IPS-15b (cell line): ENCODE measurements around the gene GRAP2.

ENCODE experiments used
- H3K27me3 ChIP-seq: one replicate; pipeline ENCODE4 v1.6.1; 2013; ENCODE audit warnings: low read length; ENCODE audit not compliant: control insufficient read depth, insufficient read depth
- H3K36me3 ChIP-seq: one replicate; pipeline ENCODE4 v1.6.1; 2013; ENCODE audit warnings: low read length; ENCODE audit not compliant: control insufficient read depth, insufficient read depth
- H3K4me1 ChIP-seq: one replicate; pipeline ENCODE4 v1.6.1; 2013; ENCODE audit warnings: mild to moderate bottlenecking, low read length; ENCODE audit not compliant: control insufficient read depth, insufficient read depth
- H3K4me3 ChIP-seq: one replicate; pipeline ENCODE4 v1.5.1; 2013; ENCODE audit warnings: low read depth, low read length
- H3K9ac ChIP-seq: one replicate; pipeline ENCODE4 v1.6.1; 2013; ENCODE audit warnings: low read depth, mild to moderate bottlenecking, low read length
- H3K9me3 ChIP-seq: one replicate; pipeline ENCODE4 v1.6.1; 2013; ENCODE audit warnings: mild to moderate bottlenecking, low read length; ENCODE audit not compliant: control insufficient read depth, insufficient read depth

GRAP2 gene

GRCh38 chr22:39916496-39916895 is 15.6 kb downstream of the GRAP2 start:
- H3K27me3 ChIP-seq: no peaks in the 10 kb centered on the region
- no peak overlapping the region for H3K9ac ChIP-seq
- no peaks in the 10 kb centered on the region for H3K9me3 ChIP-seq
- H3K4me1 ChIP-seq: peaks cover 6% of the 10 kb centered on the region
- no peak overlapping the region for H3K4me3 ChIP-seq
- no peaks in the 10 kb centered on the region for H3K36me3 ChIP-seq

DNA sequence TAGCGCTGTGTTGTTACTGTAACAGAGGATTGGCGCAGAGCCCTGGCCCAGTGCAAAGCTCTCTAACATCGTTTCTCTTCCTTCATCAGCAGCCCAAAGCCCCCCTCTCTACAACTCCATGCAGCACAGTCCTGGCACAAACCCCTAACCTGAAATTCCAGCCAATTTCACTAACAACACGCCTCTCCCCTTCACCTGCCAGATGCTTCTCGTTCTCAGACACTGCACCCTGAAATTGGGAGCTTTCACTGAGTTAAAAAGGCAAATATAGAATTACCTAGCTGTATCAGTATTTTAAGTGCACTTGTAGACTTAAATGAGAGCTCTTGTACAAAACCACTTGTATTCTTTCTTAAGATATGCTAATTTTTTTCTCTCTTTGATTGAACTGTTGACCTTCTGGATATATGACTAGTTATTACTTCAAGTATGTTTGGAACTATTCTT is 16.3 kb downstream of the GRAP2 start:
- Histone ChIP-seq H3K36me3 (no peaks in the 10 kb centered on the region), H3K9ac (no peak overlapping the region), H3K9me3 (no peaks in the 10 kb centered on the region), H3K4me3 (no peak overlapping the region), H3K4me1 (peaks cover 6% of the 10 kb centered on the region), H3K27me3 (no peaks in the 10 kb centered on the region)

DNA sequence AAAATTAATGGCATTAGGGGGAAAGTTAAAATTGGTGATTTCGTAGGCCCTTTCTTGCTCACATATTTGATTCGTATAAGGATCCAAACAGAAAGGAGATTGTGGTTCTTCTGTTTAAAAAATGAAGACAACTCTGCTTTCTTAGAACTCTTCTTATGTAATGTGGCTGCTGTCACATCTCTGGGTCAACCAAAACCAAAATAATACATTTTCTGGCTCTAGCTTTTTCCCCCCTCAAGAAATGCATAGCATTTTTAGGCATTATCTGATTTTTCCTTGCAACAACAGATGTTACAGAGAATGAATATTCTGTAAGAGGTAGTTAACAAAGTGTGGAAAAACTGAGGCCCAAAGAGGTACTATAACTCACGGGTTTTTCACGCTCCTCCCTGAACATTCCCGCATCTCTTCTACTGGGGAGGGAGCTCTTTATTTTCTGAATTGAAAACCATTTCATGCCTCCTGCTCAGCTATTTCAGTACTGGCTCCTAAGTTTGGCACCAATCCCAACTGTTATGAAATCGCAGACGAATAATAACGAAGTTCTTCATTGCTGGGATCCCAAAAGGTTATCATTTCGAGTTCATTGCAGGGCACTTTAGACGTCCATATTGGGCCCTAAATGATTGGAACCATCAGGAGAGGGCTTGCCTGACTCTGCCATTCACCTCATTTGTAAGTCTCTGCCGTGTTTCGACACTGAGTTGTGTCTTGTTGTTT is 17.1 kb downstream of the GRAP2 start:
- H3K36me3 ChIP-seq: no peaks in the 10 kb centered on the region
- no peaks in the 10 kb centered on the region for H3K9me3 ChIP-seq
- no peaks in the 10 kb centered on the region for H3K27me3 ChIP-seq
- no peak overlapping the region for H3K4me3 ChIP-seq
- peaks cover 6% of the 10 kb centered on the region for H3K4me1 ChIP-seq
- no peak overlapping the region for H3K9ac ChIP-seq

- Histone ChIP-seq H3K4me3 (no peak overlapping the region), H3K9ac (no peak overlapping the region), H3K4me1 (peaks cover 6% of the 10 kb centered on the region), H3K36me3 (no peaks in the 10 kb centered on the region), H3K9me3 (no peaks in the 10 kb centered on the region), H3K27me3 (no peaks in the 10 kb centered on the region)
These were observed 19.4 kb downstream of the GRAP2 start for GRCh38 chr22:39920134-39920743.

DNA sequence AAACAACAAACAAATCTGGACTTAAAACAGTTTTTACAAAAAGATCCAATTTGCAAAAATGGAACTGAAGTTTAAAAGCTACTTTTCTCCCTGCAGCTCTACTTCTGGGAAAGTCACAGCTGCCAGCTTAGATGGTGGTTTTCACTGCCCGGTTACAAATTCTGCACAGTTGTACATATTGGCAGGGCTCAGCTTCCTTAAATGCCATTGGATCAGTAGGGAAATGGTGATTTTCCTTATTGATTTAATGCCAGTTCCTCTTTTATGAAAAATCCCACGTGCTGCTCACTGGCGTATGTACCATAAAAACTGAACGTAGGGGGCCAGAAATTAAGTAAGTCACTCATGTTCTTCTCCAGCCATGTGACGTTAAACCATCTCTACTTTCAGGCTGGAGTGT is 22.8 kb downstream of the GRAP2 start:
- H3K36me3 ChIP-seq: no peaks in the 10 kb centered on the region
- peaks cover 2% of the 10 kb centered on the region for H3K4me1 ChIP-seq
- H3K9me3 ChIP-seq: no peaks in the 10 kb centered on the region
- no peaks in the 10 kb centered on the region for H3K27me3 ChIP-seq
- H3K4me3 ChIP-seq: no peak overlapping the region
- no peak overlapping the region for H3K9ac ChIP-seq

DNA sequence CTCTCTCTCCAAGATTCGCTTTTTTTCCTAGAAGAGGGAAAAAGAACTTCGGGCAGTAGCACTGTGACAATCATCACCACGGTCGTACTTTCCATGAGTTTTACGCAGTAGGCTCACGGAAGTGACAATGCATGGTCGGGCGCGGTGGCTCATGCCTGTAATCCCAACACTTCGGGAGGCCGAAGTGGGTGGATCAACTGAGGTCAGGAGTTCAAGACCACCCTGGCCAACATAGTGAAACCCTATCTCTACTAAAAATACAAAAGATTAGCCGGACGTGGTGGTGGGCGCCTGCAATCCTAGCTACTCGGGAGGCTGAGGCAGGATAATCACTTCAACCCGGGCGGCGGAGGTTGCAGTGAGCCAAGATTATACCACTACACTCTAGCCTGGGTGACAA is 23.4 kb downstream of the GRAP2 start:
- H3K27me3 ChIP-seq: no peaks in the 10 kb centered on the region
- H3K9me3 ChIP-seq: no peaks in the 10 kb centered on the region
- H3K9ac ChIP-seq: no peak overlapping the region
- H3K4me1 ChIP-seq: peaks cover 2% of the 10 kb centered on the region
- H3K36me3 ChIP-seq: no peaks in the 10 kb centered on the region
- no peak overlapping the region for H3K4me3 ChIP-seq

DNA sequence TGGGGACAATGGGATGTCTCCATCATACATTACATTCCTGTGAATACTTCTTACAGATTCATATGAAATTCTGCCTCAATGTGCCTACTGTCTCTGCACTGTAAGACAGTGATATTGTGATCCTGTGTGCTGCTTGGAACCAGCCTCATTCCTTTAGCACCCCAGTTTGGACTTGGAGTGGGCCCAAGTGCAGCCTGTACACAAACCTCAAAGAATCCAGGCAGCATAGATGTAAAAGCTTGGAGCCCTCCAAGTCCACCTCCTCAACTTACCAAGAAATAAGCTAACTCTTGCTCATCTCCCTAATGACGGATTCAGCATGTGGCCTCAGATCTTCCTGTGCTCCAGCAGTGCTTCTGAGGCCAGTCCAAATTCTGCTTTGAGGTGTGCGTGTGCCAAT is 24.4 kb downstream of the GRAP2 start:
- Histone ChIP-seq H3K27me3 (no peaks in the 10 kb centered on the region), H3K4me1 (peaks cover 2% of the 10 kb centered on the region), H3K9ac (no peak overlapping the region), H3K9me3 (no peaks in the 10 kb centered on the region), H3K4me3 (no peak overlapping the region), H3K36me3 (no peaks in the 10 kb centered on the region)

DNA sequence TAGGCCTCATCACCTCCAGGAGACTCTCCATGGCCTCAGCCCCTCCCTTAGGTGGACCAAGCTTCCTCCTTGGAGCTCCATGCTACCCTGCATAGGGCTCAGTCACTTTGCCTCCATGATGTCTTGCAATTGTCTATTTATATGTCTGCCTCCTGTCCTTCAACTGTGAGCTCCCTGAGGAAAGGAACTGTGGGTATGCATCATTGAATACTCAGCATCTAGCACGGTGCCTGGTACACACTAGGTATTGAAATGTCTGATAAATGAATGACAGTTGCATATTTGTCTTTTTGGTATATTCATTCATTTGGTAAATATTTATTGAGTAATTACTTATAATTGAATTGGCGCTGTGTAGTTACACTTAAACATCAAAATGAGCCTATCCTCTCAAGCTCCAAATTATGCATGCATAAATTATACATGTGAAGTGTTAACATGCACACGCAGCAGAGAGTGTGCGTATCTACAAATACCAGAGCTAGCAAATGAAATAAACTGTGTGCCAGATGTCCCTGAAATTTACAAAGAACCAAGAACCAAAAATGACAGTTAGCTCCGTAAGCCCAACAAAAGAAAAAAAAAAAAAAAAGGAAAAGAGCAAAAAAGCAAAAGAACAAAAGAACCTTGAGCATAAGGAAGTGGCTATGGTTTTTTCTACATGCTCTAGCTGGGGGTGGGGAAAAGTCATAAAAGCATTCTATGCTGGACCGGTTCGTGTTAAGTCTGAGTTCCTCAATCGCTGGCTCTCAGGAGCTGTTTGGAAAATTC is 25.2 kb downstream of the GRAP2 start:
- no peaks in the 10 kb centered on the region for H3K27me3 ChIP-seq
- H3K36me3 ChIP-seq: no peaks in the 10 kb centered on the region
- H3K4me1 ChIP-seq: peaks cover 2% of the 10 kb centered on the region
- no peaks in the 10 kb centered on the region for H3K9me3 ChIP-seq
- H3K4me3 ChIP-seq: no peak overlapping the region
- H3K9ac ChIP-seq: no peak overlapping the region

GRCh38 chr22:39926753-39927152 is 25.9 kb downstream of the GRAP2 start:
- Histone ChIP-seq H3K27me3 (no peaks in the 10 kb centered on the region), H3K4me3 (no peak overlapping the region), H3K36me3 (no peaks in the 10 kb centered on the region), H3K9ac (no peak overlapping the region), H3K9me3 (no peaks in the 10 kb centered on the region), H3K4me1 (peaks cover 2% of the 10 kb centered on the region)

GRCh38 chr22:39927544-39927943 is 26.7 kb downstream of the GRAP2 start:
- H3K36me3 ChIP-seq: no peaks in the 10 kb centered on the region
- H3K9ac ChIP-seq: no peak overlapping the region
- H3K4me1 ChIP-seq: peaks cover 2% of the 10 kb centered on the region
- no peaks in the 10 kb centered on the region for H3K27me3 ChIP-seq
- no peaks in the 10 kb centered on the region for H3K9me3 ChIP-seq
- H3K4me3 ChIP-seq: no peak overlapping the region

- H3K36me3 ChIP-seq: no peaks in the 10 kb centered on the region
- no peaks in the 10 kb centered on the region for H3K9me3 ChIP-seq
- H3K27me3 ChIP-seq: no peaks in the 10 kb centered on the region
- H3K9ac ChIP-seq: no peak overlapping the region
- H3K4me1 ChIP-seq: peaks cover 2% of the 10 kb centered on the region
- H3K4me3 ChIP-seq: no peak overlapping the region
These were observed 27.9 kb downstream of the GRAP2 start for GRCh38 chr22:39928536-39929520.
